Activated T-cell treated with anti-CD3 and anti-CD28 coated beads for 4 hours (primary cell): ENCODE measurements around the gene COBL.

Source experiments
- DNase-seq: peaks from one replicate; pipeline ENCODE4 v3.0.0-alpha.2; 2020

The COBL gene

GRCh38 chr7:51316666-51317581, at the start of gene COBL:
TSS of gene COBL (minus strand) at chr7:51316809. CDS start at chr7:51316633, 176 bp downstream.
- no peak for DNase-seq

GRCh38 chr7:51366172-51366728, 49.6 kb upstream of the COBL start:
- no peak for DNase-seq

GRCh38 chr7:51357821-51358220, 41.2 kb upstream of the COBL start:
- DNase-seq: no peak

GRCh38 chr7:51356849-51357516, 40.4 kb upstream of the COBL start:
- DNase-seq: no peak

GRCh38 chr7:51354897-51355296, 38.3 kb upstream of the COBL start:
- DNase-seq: no peak

GRCh38 chr7:51354434-51354833, 37.8 kb upstream of the COBL start:
- no peak for DNase-seq

- no peak for DNase-seq
These were observed 35.8 kb upstream of the COBL start for GRCh38 chr7:51352174-51353100.

- DNase-seq: no peak
These were observed 35.1 kb upstream of the COBL start for GRCh38 chr7:51351661-51352060.

GRCh38 chr7:51350546-51350896, 33.9 kb upstream of the COBL start:
- DNase-seq: no peak

GRCh38 chr7:51349820-51350545, 33.4 kb upstream of the COBL start:
- no peak for DNase-seq

GRCh38 chr7:51346126-51346525, 29.5 kb upstream of the COBL start:
- no peak for DNase-seq

GRCh38 chr7:51344406-51345138, 28.0 kb upstream of the COBL start:
- no peak for DNase-seq

GRCh38 chr7:51340936-51341335, 24.3 kb upstream of the COBL start:
- DNase-seq: no peak

GRCh38 chr7:51340029-51340838, 23.6 kb upstream of the COBL start:
- DNase-seq: no peak

- DNase-seq: no peak
These were observed 18.4 kb upstream of the COBL start for GRCh38 chr7:51335057-51335456.

GRCh38 chr7:51329696-51330263, 13.2 kb upstream of the COBL start:
- DNase-seq: no peak

GRCh38 chr7:51328351-51328801, 11.8 kb upstream of the COBL start:
- no peak for DNase-seq

- no peak for DNase-seq
These were observed 10.7 kb upstream of the COBL start for GRCh38 chr7:51327287-51327717.

GRCh38 chr7:51326656-51327286, 10.2 kb upstream of the COBL start:
- DNase-seq: no peak

- no peak for DNase-seq
These were observed 9.3 kb upstream of the COBL start for GRCh38 chr7:51325908-51326307.
